Activated T-cell treated with anti-CD3 and anti-CD28 coated beads, Interleukin-2, amount 50 U/mL, for 48 hours (primary cell): ENCODE data around the gene SETD6.

Source experiments
- DNase-seq, 2 experiments: peaks; one replicate each; pipeline ENCODE4 v3.0.0-alpha.2; 2020

The SETD6 gene

GRCh38 chr16:58509256-58510096 is 5.8 kb upstream of the SETD6 start:
- peak; percentile 14 to 17 for DNase-seq

- DNase-seq, result peak; percentile 12 to 17
Measured at GRCh38 chr16:58510097-58510775, 5.1 kb upstream of the SETD6 start.

- DNase-seq, result peak; percentile 14 to 15
Measured at GRCh38 chr16:58510776-58511628, 4.3 kb upstream of the SETD6 start.

GRCh38 chr16:58511933-58512815 is 3.1 kb upstream of the SETD6 start:
- DNase-seq, result peak; percentile 90 to 91

- DNase-seq, result no peak
Measured at GRCh38 chr16:58513874-58514273, 1.4 kb upstream of the SETD6 start.

GRCh38 chr16:58515871-58516767 is 802 bp downstream of the SETD6 start:
- peak; percentile 67 to 73 for DNase-seq

GRCh38 chr16:58516768-58517107 is 1.4 kb downstream of the SETD6 start:
- DNase-seq, result peak in 1 of 2 experiments; percentile 24

GRCh38 chr16:58518083-58518979 is 3.0 kb downstream of the SETD6 start:
- no peak for DNase-seq

GRCh38 chr16:58518980-58519368 is 3.7 kb downstream of the SETD6 start:
- DNase-seq, result no peak

- DNase-seq, result no peak
Measured at GRCh38 chr16:58519707-58520106, 4.4 kb downstream of the SETD6 start.

- no peak for DNase-seq
Measured at GRCh38 chr16:58530179-58530578, 14.9 kb downstream of the SETD6 start.

- no peak for DNase-seq
Measured at GRCh38 chr16:58532414-58532813, 17.1 kb downstream of the SETD6 start.

GRCh38 chr16:58533751-58534470 is 18.6 kb downstream of the SETD6 start:
- DNase-seq, result no peak

- DNase-seq, result no peak
Measured at GRCh38 chr16:58535100-58535499, 19.8 kb downstream of the SETD6 start.

GRCh38 chr16:58536278-58536677 is 21.0 kb downstream of the SETD6 start:
- no peak for DNase-seq

GRCh38 chr16:58537124-58537906 is 22.0 kb downstream of the SETD6 start:
- no peak for DNase-seq

GRCh38 chr16:58541711-58542110 is 26.4 kb downstream of the SETD6 start:
- DNase-seq, result no peak

- no peak for DNase-seq
Measured at GRCh38 chr16:58542291-58542690, 27.0 kb downstream of the SETD6 start.

GRCh38 chr16:58543685-58544084 is 28.4 kb downstream of the SETD6 start:
- no peak for DNase-seq
